Endothelial cell of umbilical vein (primary cell): Measurements from ENCODE around the gene FAM90A26. TPM values are rescaled to one million over a fixed set of nuclear protein-coding genes. Genes with fewer than 3 reads are reported as not detected.
"Not testable (repeated sequence)": the region's sequence is repeated elsewhere in the genome, so short reads cannot be mapped to it uniquely, and the experiment has no call there.

Experiments
- BruUV-seq: library from RNA; stranded (reverse); fragments of 400-500 nt; replicated peaks from 2 replicates; lab custom pipeline; 2021; lab: Mats Ljungman, UMichigan
- CTCF ChIA-PET: fragments of 300-600, 350-600 bp; sonication (Branson Sonifier 250); formaldehyde crosslinking; loops from one replicate; lab custom pipeline; 2021; ENCODE audit warnings: antibody characterized with exemption, inconsistent platforms; lab: Charles Lee
- POLR2A ChIA-PET: fragments of 300-600, 350-600 bp; sonication (Branson Sonifier 250); formaldehyde crosslinking; loops from one replicate; lab custom pipeline; 2021; ENCODE audit warnings: antibody characterized with exemption, inconsistent platforms; lab: Charles Lee
- DNase-seq: peaks from one replicate; pipeline ENCODE4 v3.0.0-alpha.2; 2011; ENCODE audit warnings: low read depth, low spot score
- FAIRE-seq: peaks from 2 replicates; lab custom pipeline; 2011; peaks lifted over from hg19 to GRCh38; lab: Jason Lieb, UNC
- H2AFZ ChIP-seq: 2 replicates; pipeline ENCODE4 v1.6.0; 2012; ENCODE audit warnings: low read depth, low read length, control low read depth, inconsistent platforms
- H3K27ac ChIP-seq: 2 replicates; pipeline ENCODE4 v1.5.1; 2011; ENCODE audit warnings: low read depth, mild to moderate bottlenecking, control low read depth, low read length, moderate library complexity; ENCODE audit not compliant: insufficient read depth
- H3K27me3 ChIP-seq, 2 experiments: 2 replicates each; pipeline versions ENCODE4 v1.6.0 to v1.6.1; 2011; ENCODE audit warnings: low read length in 2 of 2, mixed read lengths in 1 of 2; ENCODE audit not compliant: control insufficient read depth in 2 of 2, insufficient read depth in 2 of 2
- H3K36me3 ChIP-seq, 2 experiments: 2 replicates in 1 of 2; 3 replicates in 1 of 2; pipeline ENCODE4 v1.5.1; 2011; ENCODE audit warnings: low read length in 2 of 2, mild to moderate bottlenecking in 1 of 2, moderate library complexity in 1 of 2; ENCODE audit not compliant: control insufficient read depth in 2 of 2, insufficient read depth in 2 of 2; ENCODE audit errors: extremely low read depth in 1 of 2
- H3K4me1 ChIP-seq: 3 replicates; pipeline ENCODE4 v1.5.1; 2011; ENCODE audit warnings: mild to moderate bottlenecking, low read length; ENCODE audit not compliant: control insufficient read depth, insufficient read depth; ENCODE audit errors: extremely low read depth
- H3K4me2 ChIP-seq: 2 replicates; pipeline ENCODE4 v1.6.1; 2011; ENCODE audit warnings: low read length, control low read depth, mixed read lengths; ENCODE audit not compliant: insufficient read depth
- H3K4me3 ChIP-seq, 3 experiments: fragments of 200-600 bp in 1 of 3; sonication (generic), shearing (Covaris generic) in 1 of 3; replicated peaks in 1 of 3; 2 replicates each; pipeline ENCODE4 v1.5.1; 2011 to 2016; ENCODE audit warnings: control low read depth in 3 of 3, low read length in 3 of 3, mild to moderate bottlenecking in 2 of 3, inconsistent platforms in 1 of 3, low read depth in 1 of 3, moderate library complexity in 1 of 3; ENCODE audit not compliant: insufficient read depth in 1 of 3
- H3K79me2 ChIP-seq: 2 replicates; pipeline ENCODE4 v1.6.0; 2012; ENCODE audit warnings: low read length, inconsistent platforms; ENCODE audit not compliant: control insufficient read depth, insufficient read depth
- H3K9ac ChIP-seq: replicated peaks from 2 replicates; pipeline ENCODE3; 2011; ENCODE audit warnings: low read length, control low read depth; ENCODE audit not compliant: insufficient read depth; ENCODE audit errors: extremely low read depth
- H3K9me1 ChIP-seq: replicated peaks from 3 replicates; pipeline ENCODE4 v1.6.0; 2011; ENCODE audit warnings: mild to moderate bottlenecking, low read length; ENCODE audit not compliant: control insufficient read depth, insufficient read depth; ENCODE audit errors: extremely low read depth
- H3K9me3 ChIP-seq: replicated peaks from 2 replicates; pipeline ENCODE4 v1.5.1; 2012; ENCODE audit warnings: low read length, inconsistent platforms; ENCODE audit not compliant: control insufficient read depth, insufficient read depth
- H4K20me1 ChIP-seq: replicated peaks from 2 replicates; pipeline ENCODE3; 2011; ENCODE audit warnings: mild to moderate bottlenecking, low read length; ENCODE audit not compliant: control insufficient read depth, insufficient read depth; ENCODE audit errors: extremely low read depth
- dilution Hi-C: fragments of 300-500 bp; cut with MboI; formaldehyde crosslinking; loops from one replicate; pipeline ENCODE4 v1.15.0; 2019; ENCODE audit warnings: low sequenced_read_pairs; ENCODE audit not compliant: extremely low pct_ligation_motif_present
- intact Hi-C: fragments of 100-400 bp; cut with micrococcal nuclease; formaldehyde crosslinking; loops from one replicate; pipeline ENCODE4 v1.10.0; 2022
- polyA plus RNA-seq, 4 experiments: library from polyadenylated mRNA; depleted of rRNA in 3 of 4; stranded (reverse) in 3 of 4; unstranded in 1 of 4; fragments of >200 nt; gene quantifications; 2 replicates each; pipeline versions ENCODE4 v1.2.1 to v1.2.3, GENCODE V29; 2011 to 2012; ENCODE audit warnings: missing spikeins in 1 of 4
- total RNA-seq: library from RNA; stranded (reverse); gene quantifications from 2 replicates; pipeline ENCODE4 v1.2.3, GENCODE V29; 2021

The FAM90A26 gene
- total and polyA plus RNA-seq, 2 donors (not counting 3 experiments of a cell fraction or from before 2014, with no cell fraction given), result not detected

GRCh38 chr4:9160046-9160445 is 10.2 kb upstream of the FAM90A26 start:
- H3K9ac ChIP-seq, H2AFZ ChIP-seq, CTCF ChIA-PET, FAIRE-seq, H3K27me3 ChIP-seq, H3K9me3 ChIP-seq, dilution Hi-C loops, H3K4me3 ChIP-seq, H3K4me2 ChIP-seq, H3K36me3 ChIP-seq, H3K27ac ChIP-seq, H3K4me1 ChIP-seq, POLR2A ChIA-PET, H3K9me1 ChIP-seq, H4K20me1 ChIP-seq, H3K79me2 ChIP-seq, DNase-seq, BruUV-seq: not testable (repeated sequence)
- intact Hi-C loops, result loop anchor here (10.0 kb wide), 1 partner anchor 505 kb away; no protein-coding TSS in a partner anchor

- BruUV-seq, H4K20me1 ChIP-seq, H3K4me3 ChIP-seq, H3K4me2 ChIP-seq, H3K9me3 ChIP-seq, FAIRE-seq, H3K9me1 ChIP-seq, CTCF ChIA-PET, H3K36me3 ChIP-seq, H3K4me1 ChIP-seq, DNase-seq, H3K9ac ChIP-seq, dilution Hi-C loops, POLR2A ChIA-PET, H3K79me2 ChIP-seq, H2AFZ ChIP-seq, H3K27me3 ChIP-seq, H3K27ac ChIP-seq: not testable (repeated sequence)
- intact Hi-C loops, result loop anchor here (10.0 kb wide), 1 partner anchor 499 kb away; no protein-coding TSS in a partner anchor
Measured at GRCh38 chr4:9165990-9166389, 4.2 kb upstream of the FAM90A26 start.

- H3K36me3 ChIP-seq, POLR2A ChIA-PET, H3K4me1 ChIP-seq, FAIRE-seq, H3K9me3 ChIP-seq, intact Hi-C loops, CTCF ChIA-PET, H3K27me3 ChIP-seq, H3K9me1 ChIP-seq, dilution Hi-C loops, H3K4me2 ChIP-seq, H3K4me3 ChIP-seq, H4K20me1 ChIP-seq, BruUV-seq, DNase-seq, H3K27ac ChIP-seq, H3K9ac ChIP-seq, H3K79me2 ChIP-seq, H2AFZ ChIP-seq: not testable (repeated sequence)
Measured at GRCh38 chr4:9210357-9210756, 40.1 kb downstream of the FAM90A26 start, which contains the start of gene USP17L10. Gene USP17L10 (plus strand): TSS chr4:9210657. CDS start chr4:9210657, 0 bp downstream.

- intact Hi-C loops, FAIRE-seq, dilution Hi-C loops: not testable (repeated sequence)
Measured at GRCh38 chr4:9214701-9215100, 44.5 kb downstream of the FAM90A26 start.

More at GRCh38 chr4:9214701-9215100, 44.5 kb downstream of the FAM90A26 start:
- H3K4me3 ChIP-seq, DNase-seq, H3K36me3 ChIP-seq, H2AFZ ChIP-seq, POLR2A ChIA-PET, H3K27me3 ChIP-seq, CTCF ChIA-PET, H3K27ac ChIP-seq, H3K4me2 ChIP-seq, H3K9ac ChIP-seq, H3K79me2 ChIP-seq, H4K20me1 ChIP-seq, H3K9me3 ChIP-seq, H3K9me1 ChIP-seq, H3K4me1 ChIP-seq, BruUV-seq: not testable (repeated sequence)
